Hepatocyte (in vitro differentiated cells): Measurements from ENCODE around the gene COQ9.

ENCODE experiments used
- CTCF ChIP-seq: fragments of 200-600 bp; sonication (generic); IDR thresholded peaks from 2 replicates; pipeline ENCODE4 v1.5.1; 2016; ENCODE audit warnings: antibody characterized with exemption, mild to moderate bottlenecking; ENCODE audit not compliant: poor library complexity
- EZH2 ChIP-seq: fragments of 200-600 bp; sonication (generic); IDR thresholded peaks from 2 replicates; pipeline ENCODE4 v1.6.1; 2016; ENCODE audit warnings: antibody characterized with exemption, mild to moderate bottlenecking, borderline replicate concordance
- EZH2phosphoT487 ChIP-seq: fragments of 200-600 bp; sonication (generic); IDR thresholded peaks from one replicate; pipeline ENCODE4 v1.6.1; 2018; ENCODE audit warnings: antibody characterized with exemption, mild to moderate bottlenecking, low read depth, moderate library complexity; ENCODE audit not compliant: unreplicated experiment, severe bottlenecking

DNA sequence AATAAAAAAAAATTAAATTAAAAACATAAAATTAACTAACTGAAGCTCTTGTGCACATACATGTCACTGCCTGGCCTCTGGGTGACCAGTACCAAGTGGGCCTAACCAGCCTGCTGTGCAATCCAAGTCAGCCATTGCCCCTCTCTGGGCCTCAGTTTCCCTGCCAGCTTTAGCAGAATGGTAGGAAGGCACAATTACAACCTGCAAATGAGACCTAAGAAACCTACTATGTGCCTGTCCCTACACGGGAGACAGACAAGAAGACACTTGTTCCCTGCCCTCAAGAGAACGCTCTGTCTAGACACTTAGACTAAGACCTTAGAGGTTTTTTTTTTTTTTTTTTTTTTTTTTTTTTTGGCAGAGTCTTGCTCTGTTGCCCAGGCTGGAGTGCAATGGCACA is 1.8 kb upstream of the COQ9 start:
- no peak for TF ChIP-seq CTCF
- no peak for TF ChIP-seq EZH2
- no peak for TF ChIP-seq EZH2phosphoT487
